Measurements from ENCODE around the gene ENTR1. TPM values are rescaled to one million over a fixed set of nuclear protein-coding genes. Genes with fewer than 3 reads are reported as not detected.

Gene ENTR1
- total RNA-seq, 5 donors from 2014 or later (not counting 1 experiment from before 2014, with no cell fraction given), result 57.7 to 103 (median 95.6) TPM

- Histone ChIP-seq H3K27ac (ENCODE audit: low read length) (no peak overlapping the region), H3K27me3 (replicated peaks in 1 of 2; ENCODE audit: control insufficient read depth in 2 of 2, extremely low read depth in 1 of 2, insufficient read depth in 2 of 2, low read length in 1 of 2) (no peaks in the 10 kb centered on the region), H3K4me3 (ENCODE audit: control insufficient read depth in 1 of 2, extremely low read depth in 1 of 2, low read length in 1 of 2) (no peak overlapping the region), H3K4me1 (ENCODE audit: control insufficient read depth in 1 of 2, extremely low read depth in 1 of 2, insufficient read depth in 2 of 2, low read length in 2 of 2) (peaks cover 0 to 5% of the 10 kb centered on the region in 2 experiments), H3K9me3 (no peaks in the 10 kb centered on the region), H3K36me3 (ENCODE audit: control insufficient read depth in 2 of 2, extremely low read depth in 1 of 2, insufficient read depth in 1 of 2, low read length in 1 of 2) (peaks cover under 1 to 9% of the 10 kb centered on the region in 2 donors)
- H3K4me3 Mint-ChIP-seq, result no peak overlapping the region
- no peaks in the 10 kb centered on the region for H3K9me3 Mint-ChIP-seq
- no peak for DNase-seq
- WGBS (ENCODE audit: insufficient coverage), result 84% methylated on average over 11 of the region's 13 CpGs
- no peaks in the 10 kb centered on the region for H3K36me3 Mint-ChIP-seq
- H3K4me1 Mint-ChIP-seq, result no peaks in the 10 kb centered on the region
- no peak overlapping the region for H3K27ac Mint-ChIP-seq
- ChIA-PET POLR2A (no interaction called here), CTCF (interaction anchor here in 1 of 2 donors (1.3 kb wide), 1 partner anchor 10 kb away, joined by 3 read pairs; the partner anchor contains the start of gene DNLZ)
- no peaks in the 10 kb centered on the region for H3K27me3 Mint-ChIP-seq
- ATAC-seq (replicated peaks in 1 of 4), result no peak
Measured at GRCh38 chr9:136353757-136354488, 56.5 kb downstream of the ENTR1 start.

- Mint-ChIP-seq H3K36me3 (no peaks in the 10 kb centered on the region), H3K4me3 (no peak overlapping the region), H3K27ac (no peak overlapping the region), H3K9me3 (no peaks in the 10 kb centered on the region), H3K4me1 (no peaks in the 10 kb centered on the region), H3K27me3 (no peaks in the 10 kb centered on the region)
- no peaks in the 10 kb centered on the region for H3K27me3 ChIP-seq (replicated peaks in 1 of 2; ENCODE audit: control insufficient read depth in 2 of 2, extremely low read depth in 1 of 2, insufficient read depth in 2 of 2, low read length in 1 of 2)
- peaks cover 0 to 5% of the 10 kb centered on the region in 2 donors for H3K36me3 ChIP-seq (ENCODE audit: control insufficient read depth in 2 of 2, extremely low read depth in 1 of 2, insufficient read depth in 1 of 2, low read length in 1 of 2)
- peaks cover 0 to 5% of the 10 kb centered on the region in 2 experiments for H3K4me1 ChIP-seq (ENCODE audit: control insufficient read depth in 1 of 2, extremely low read depth in 1 of 2, insufficient read depth in 2 of 2, low read length in 2 of 2)
- no peak for DNase-seq
- H3K27ac ChIP-seq (ENCODE audit: low read length), result no peak overlapping the region
- no peak for ATAC-seq (replicated peaks in 1 of 4)
- ChIA-PET POLR2A (no interaction called here), CTCF (no interaction called here)
- 88% methylated on average over 10 of the region's 11 CpGs for WGBS (ENCODE audit: insufficient coverage)
- no peaks in the 10 kb centered on the region for H3K9me3 ChIP-seq
- no peak overlapping the region for H3K4me3 ChIP-seq (ENCODE audit: control insufficient read depth in 1 of 2, extremely low read depth in 1 of 2, low read length in 1 of 2)
Measured at GRCh38 chr9:136353088-136353487, 57.3 kb downstream of the ENTR1 start.

- POLR2A ChIA-PET, result no interaction called here
- H3K4me1 Mint-ChIP-seq, result no peaks in the 10 kb centered on the region
- Histone ChIP-seq H3K36me3 (ENCODE audit: control insufficient read depth in 2 of 2, extremely low read depth in 1 of 2, insufficient read depth in 1 of 2, low read length in 1 of 2) (peaks cover 0 to 5% of the 10 kb centered on the region in 2 donors), H3K4me1 (ENCODE audit: control insufficient read depth in 1 of 2, extremely low read depth in 1 of 2, insufficient read depth in 2 of 2, low read length in 2 of 2) (peaks cover 0 to 5% of the 10 kb centered on the region in 2 experiments), H3K9me3 (no peaks in the 10 kb centered on the region), H3K27ac (ENCODE audit: low read length) (no peak overlapping the region), H3K27me3 (replicated peaks in 1 of 2; ENCODE audit: control insufficient read depth in 2 of 2, extremely low read depth in 1 of 2, insufficient read depth in 2 of 2, low read length in 1 of 2) (no peaks in the 10 kb centered on the region), H3K4me3 (ENCODE audit: control insufficient read depth in 1 of 2, extremely low read depth in 1 of 2, low read length in 1 of 2) (no peak overlapping the region)
- CTCF ChIA-PET, result no interaction called here
- 62% methylated on average over 13 of the region's 16 CpGs for WGBS (ENCODE audit: insufficient coverage)
- H3K27ac Mint-ChIP-seq, result no peak overlapping the region
- H3K36me3 Mint-ChIP-seq, result no peaks in the 10 kb centered on the region
- no peaks in the 10 kb centered on the region for H3K9me3 Mint-ChIP-seq
- H3K4me3 Mint-ChIP-seq, result no peak overlapping the region
- H3K27me3 Mint-ChIP-seq, result no peaks in the 10 kb centered on the region
- DNase-seq (no peak), ATAC-seq (replicated peaks in 1 of 4) (no peak)
Measured at GRCh38 chr9:136352682-136353081, 57.7 kb downstream of the ENTR1 start.

Other genes with a start within 250 kb of the ENTR1 start
- under 1 TPM in 2 of 5 donors, not detected in 3; 0.13 to 0.42 TPM for gene LHX3, start 205.5 kb downstream of the ENTR1 start, total RNA-seq
- gene QSOX2, start 164.8 kb downstream of the ENTR1 start, total RNA-seq, result 10 to 100 TPM; 14.1 to 19.4 (median 17.0) TPM
- gene CCDC187, start 106.5 kb downstream of the ENTR1 start, total RNA-seq, result under 1 TPM in 4 of 5 donors, not detected in 1; 0.07 to 0.20 (median 0.09) TPM
- 10 to 100 TPM in 2 of 5 donors, 1 to 10 TPM in 3; 8.6 to 11.5 (median 9.7) TPM for gene GPSM1, start 83.1 kb downstream of the ENTR1 start, total RNA-seq
- gene DNLZ, start 46.9 kb downstream of the ENTR1 start, total RNA-seq, result 10 to 100 TPM; 20.4 to 46.8 (median 36.3) TPM
- 1 to 10 TPM in 1 of 5 donors, under 1 TPM in 4; 0.43 to 1.4 (median 0.76) TPM for gene CARD9, start 36.9 kb downstream of the ENTR1 start, total RNA-seq
- gene SNAPC4, start 10.4 kb downstream of the ENTR1 start, total RNA-seq, result 10 to 100 TPM; 10.5 to 15.7 (median 13.3) TPM
- gene PMPCA, start within 50 bp of the ENTR1 start, total RNA-seq, result 10 to 100 TPM; 55.8 to 81.9 (median 65.7) TPM
- gene INPP5E, start 29.2 kb upstream of the ENTR1 start, total RNA-seq, result 10 to 100 TPM; 16.5 to 35.5 (median 31.8) TPM
- gene SEC16A, start 72.4 kb upstream of the ENTR1 start, total RNA-seq, result 10 to 100 TPM; 76.3 to 99.0 (median 92.4) TPM
- gene NOTCH1, start 135.4 kb upstream of the ENTR1 start, total RNA-seq, result 10 to 100 TPM; 50.1 to 96.1 (median 84.1) TPM